WTC11 (cell line): ENCODE data around the gene FLOT2.

Experiments
- CREB1 ChIP-seq: sonication (generic); formaldehyde crosslinking; IDR thresholded peaks from 2 replicates; pipeline ENCODE4 v1.8.0; 2023; ENCODE audit warnings: mild to moderate bottlenecking, missing genetic modification reagents
- CTCF ChIP-seq: fragments of 200-600 bp; IDR thresholded peaks from 2 replicates; pipeline ENCODE4 v1.8.0; 2022; ENCODE audit warnings: antibody characterized with exemption
- E2F1 ChIP-seq: sonication (generic); formaldehyde crosslinking; IDR thresholded peaks from 2 replicates; pipeline ENCODE4 v1.8.0; 2022; ENCODE audit warnings: mild to moderate bottlenecking, missing genetic modification reagents
- ESRRA ChIP-seq: sonication (generic); formaldehyde crosslinking; IDR thresholded peaks from 2 replicates; pipeline ENCODE4 v1.8.1; 2022; ENCODE audit warnings: mild to moderate bottlenecking, missing genetic modification reagents, borderline replicate concordance
- IRF2 ChIP-seq: sonication (generic); formaldehyde crosslinking; IDR thresholded peaks from 2 replicates; pipeline ENCODE4 v1.8.0; 2022; ENCODE audit warnings: low read depth, missing genetic modification reagents, borderline replicate concordance
- JUN ChIP-seq: sonication (generic); formaldehyde crosslinking; IDR thresholded peaks from 2 replicates; pipeline ENCODE4 v1.8.0; 2023; ENCODE audit warnings: mild to moderate bottlenecking, missing genetic modification reagents
- MAX ChIP-seq: sonication (generic); formaldehyde crosslinking; IDR thresholded peaks from 2 replicates; pipeline ENCODE4 v1.8.0; 2022; ENCODE audit warnings: mild to moderate bottlenecking, missing genetic modification reagents
- MYBL2 ChIP-seq: sonication (generic); formaldehyde crosslinking; IDR thresholded peaks from 2 replicates; pipeline ENCODE4 v1.8.1; 2023; ENCODE audit warnings: mild to moderate bottlenecking, moderate library complexity, missing genetic modification reagents
- NR2C2 ChIP-seq: sonication (generic); formaldehyde crosslinking; IDR thresholded peaks from 2 replicates; pipeline ENCODE4 v1.8.0; 2022; ENCODE audit warnings: mild to moderate bottlenecking, missing genetic modification reagents
- ZNF671 ChIP-seq: fragments of 250-450 bp; sonication (Bioruptor Pico); IDR thresholded peaks from 2 replicates; pipeline ENCODE4 v1.8.0; 2021; ENCODE audit warnings: mild to moderate bottlenecking
- TF ChIP-seq, protein P1 (sequence below): sonication (generic); formaldehyde crosslinking; IDR thresholded peaks from 2 replicates; pipeline ENCODE4 v1.8.1; 2023; ENCODE audit warnings: mild to moderate bottlenecking, missing genetic modification reagents, moderate library complexity
- TF ChIP-seq, protein P2 (sequence below): fragments of 250-450 bp; sonication (Bioruptor Pico); IDR thresholded peaks from 2 replicates; pipeline ENCODE4 v1.9.0; 2021; ENCODE audit warnings: mild to moderate bottlenecking

- TF ChIP-seq CTCF (no peak), MYBL2 (CRISPR knock-in tag) (no peak), IRF2 (CRISPR knock-in tag) (no peak), E2F1 (CRISPR knock-in tag) (no peak), NR2C2 (no peak), ZNF671 (no peak), MAX (no peak), ESRRA (CRISPR knock-in tag) (no peak), CREB1 (CRISPR knock-in tag) (no peak), JUN (CRISPR knock-in tag) (no peak)
- TF ChIP-seq, protein P1, sequence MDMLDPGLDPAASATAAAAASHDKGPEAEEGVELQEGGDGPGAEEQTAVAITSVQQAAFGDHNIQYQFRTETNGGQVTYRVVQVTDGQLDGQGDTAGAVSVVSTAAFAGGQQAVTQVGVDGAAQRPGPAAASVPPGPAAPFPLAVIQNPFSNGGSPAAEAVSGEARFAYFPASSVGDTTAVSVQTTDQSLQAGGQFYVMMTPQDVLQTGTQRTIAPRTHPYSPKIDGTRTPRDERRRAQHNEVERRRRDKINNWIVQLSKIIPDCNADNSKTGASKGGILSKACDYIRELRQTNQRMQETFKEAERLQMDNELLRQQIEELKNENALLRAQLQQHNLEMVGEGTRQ = no peak
- TF ChIP-seq, protein P2, sequence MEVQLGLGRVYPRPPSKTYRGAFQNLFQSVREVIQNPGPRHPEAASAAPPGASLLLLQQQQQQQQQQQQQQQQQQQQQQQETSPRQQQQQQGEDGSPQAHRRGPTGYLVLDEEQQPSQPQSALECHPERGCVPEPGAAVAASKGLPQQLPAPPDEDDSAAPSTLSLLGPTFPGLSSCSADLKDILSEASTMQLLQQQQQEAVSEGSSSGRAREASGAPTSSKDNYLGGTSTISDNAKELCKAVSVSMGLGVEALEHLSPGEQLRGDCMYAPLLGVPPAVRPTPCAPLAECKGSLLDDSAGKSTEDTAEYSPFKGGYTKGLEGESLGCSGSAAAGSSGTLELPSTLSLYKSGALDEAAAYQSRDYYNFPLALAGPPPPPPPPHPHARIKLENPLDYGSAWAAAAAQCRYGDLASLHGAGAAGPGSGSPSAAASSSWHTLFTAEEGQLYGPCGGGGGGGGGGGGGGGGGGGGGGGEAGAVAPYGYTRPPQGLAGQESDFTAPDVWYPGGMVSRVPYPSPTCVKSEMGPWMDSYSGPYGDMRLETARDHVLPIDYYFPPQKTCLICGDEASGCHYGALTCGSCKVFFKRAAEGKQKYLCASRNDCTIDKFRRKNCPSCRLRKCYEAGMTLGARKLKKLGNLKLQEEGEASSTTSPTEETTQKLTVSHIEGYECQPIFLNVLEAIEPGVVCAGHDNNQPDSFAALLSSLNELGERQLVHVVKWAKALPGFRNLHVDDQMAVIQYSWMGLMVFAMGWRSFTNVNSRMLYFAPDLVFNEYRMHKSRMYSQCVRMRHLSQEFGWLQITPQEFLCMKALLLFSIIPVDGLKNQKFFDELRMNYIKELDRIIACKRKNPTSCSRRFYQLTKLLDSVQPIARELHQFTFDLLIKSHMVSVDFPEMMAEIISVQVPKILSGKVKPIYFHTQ (CRISPR knock-in tag) = no peak
These were observed 22.8 kb downstream of the FLOT2 start for GRCh38 chr17:28874750-28875149.
